Stimulated activated CD8-positive, alpha-beta memory T cell treated with anti-CD3 and anti-CD28 coated beads, Interleukin-12 subunit alpha, Interleukin-12 subunit beta, amount 100 ng/mL, for 4 hours (primary cell): ENCODE data around the gene RRP12.

Experiments
- DNase-seq: peaks from one replicate; pipeline ENCODE4 v3.0.0-alpha.2; 2020; ENCODE audit warnings: low read depth

The RRP12 gene

DNA sequence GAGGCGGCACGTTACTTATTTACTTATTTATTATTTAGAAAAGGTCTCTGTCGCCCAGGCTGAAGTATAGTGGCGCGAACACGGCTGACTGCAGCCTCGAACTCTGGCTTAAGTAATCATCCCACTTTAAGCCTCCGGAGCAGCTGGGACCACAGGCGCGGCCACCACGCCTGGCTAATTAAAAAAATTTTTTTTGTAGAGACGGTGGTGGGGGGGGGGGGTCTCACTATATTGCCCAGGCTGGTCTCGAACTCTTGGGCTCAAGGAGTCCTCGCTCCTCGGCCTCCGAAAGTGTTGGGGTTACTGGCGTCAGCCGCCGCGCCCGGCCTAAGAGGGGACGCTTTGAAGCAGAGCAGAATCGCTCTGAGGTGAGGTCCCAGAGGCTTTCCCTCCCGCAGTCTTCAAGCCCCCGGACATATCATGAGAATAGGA, 65.9 kb downstream of the RRP12 start:
- DNase-seq = no peak

DNA sequence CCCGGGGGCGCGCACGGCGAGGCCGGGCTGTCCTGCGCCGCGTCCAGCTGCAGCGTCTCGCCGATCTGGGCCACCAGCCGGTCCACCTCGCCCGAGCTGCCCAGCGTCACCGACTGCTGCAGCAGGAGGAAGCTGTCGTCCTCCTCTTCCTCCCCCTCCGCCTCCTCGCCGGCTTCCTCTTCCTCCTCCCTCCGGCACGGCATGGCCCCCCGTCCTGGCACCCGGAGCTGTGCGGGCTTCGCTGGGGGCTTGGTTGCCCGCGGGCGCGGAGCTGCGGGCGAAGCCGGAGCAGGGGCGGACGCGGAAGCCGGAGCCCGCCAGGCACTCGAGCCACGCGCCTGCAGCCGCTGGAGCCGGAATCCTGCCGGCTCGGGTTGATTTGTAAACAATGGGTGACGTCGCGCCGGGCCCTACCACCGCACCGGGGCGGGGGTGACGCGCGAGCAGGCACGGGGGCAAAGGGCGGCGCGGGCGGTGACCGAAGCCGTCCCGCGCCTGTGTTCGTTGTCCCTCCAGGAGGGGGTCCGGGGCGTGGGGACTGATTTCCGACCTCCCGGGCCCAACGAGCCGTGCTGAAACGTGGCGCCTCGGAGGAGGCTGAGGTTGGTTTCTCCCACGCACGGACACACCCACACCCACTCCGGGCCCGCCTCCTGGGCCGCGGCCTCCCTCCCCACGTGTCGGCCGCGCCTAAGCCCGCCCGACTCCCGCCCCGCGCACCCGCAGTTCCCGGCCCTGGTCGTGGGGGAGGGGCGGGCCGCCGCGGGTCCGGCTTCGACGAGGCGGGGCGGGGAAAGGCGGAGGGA, 66.6 kb downstream of the RRP12 start, which contains the start of gene FRAT2:
TSS of gene FRAT2 (minus strand) at position 360 of the 806 bp plus-strand sequence. CDS start at position 203, 157 bp downstream.
- DNase-seq = peak; percentile 76

DNA sequence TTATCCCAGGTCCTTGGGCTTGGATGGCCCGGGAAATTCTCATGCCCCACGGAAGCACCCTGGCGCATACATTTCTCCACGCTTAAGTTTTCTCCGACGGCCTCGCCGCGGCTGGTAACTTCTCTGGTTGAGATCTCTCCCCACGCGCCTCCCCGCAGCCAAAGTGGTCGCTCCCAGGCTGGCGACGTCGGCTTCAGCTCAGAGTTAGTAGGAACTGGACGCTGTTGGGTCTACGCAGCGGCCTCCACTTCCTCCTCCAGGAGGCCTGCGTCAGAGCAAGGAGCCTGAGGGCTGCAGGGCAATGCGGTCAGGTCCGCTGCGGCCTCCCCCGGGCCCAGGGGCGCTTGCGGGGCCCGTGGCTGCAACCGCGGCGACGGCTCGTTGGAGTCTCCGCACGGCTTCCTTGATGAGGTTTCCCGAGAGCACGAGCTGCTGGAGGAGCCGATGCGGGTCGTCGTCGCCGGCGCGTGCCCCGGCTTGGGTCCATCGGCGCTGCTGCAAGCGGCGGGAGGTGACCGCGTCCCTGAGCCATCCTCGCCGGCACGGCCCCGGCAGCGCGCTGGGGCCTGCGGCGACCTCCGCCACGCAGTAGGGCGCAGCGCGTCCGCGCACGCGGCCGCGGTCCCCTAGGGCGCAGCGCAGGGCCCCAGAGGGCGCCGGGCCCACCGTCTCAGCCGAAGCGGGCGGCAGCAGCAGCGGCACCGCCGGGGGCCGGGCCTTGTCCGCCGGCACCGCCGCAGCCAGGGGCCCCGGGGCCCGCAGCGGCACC, 67.4 kb downstream of the RRP12 start:
- DNase-seq = peak; percentile 15

DNA sequence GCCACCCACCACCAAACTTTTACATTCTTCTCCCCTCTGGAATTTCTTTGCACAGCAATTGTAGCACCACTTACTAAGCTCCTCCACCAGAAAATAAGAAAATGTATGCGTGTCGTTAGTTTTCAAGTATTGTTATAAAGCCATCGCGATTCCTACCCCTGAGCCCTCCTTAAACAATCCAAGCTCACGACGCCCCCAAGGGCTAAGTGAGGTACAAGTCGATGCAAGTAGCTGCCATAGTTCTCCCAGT, 67.9 kb downstream of the RRP12 start:
- no peak for DNase-seq

DNA sequence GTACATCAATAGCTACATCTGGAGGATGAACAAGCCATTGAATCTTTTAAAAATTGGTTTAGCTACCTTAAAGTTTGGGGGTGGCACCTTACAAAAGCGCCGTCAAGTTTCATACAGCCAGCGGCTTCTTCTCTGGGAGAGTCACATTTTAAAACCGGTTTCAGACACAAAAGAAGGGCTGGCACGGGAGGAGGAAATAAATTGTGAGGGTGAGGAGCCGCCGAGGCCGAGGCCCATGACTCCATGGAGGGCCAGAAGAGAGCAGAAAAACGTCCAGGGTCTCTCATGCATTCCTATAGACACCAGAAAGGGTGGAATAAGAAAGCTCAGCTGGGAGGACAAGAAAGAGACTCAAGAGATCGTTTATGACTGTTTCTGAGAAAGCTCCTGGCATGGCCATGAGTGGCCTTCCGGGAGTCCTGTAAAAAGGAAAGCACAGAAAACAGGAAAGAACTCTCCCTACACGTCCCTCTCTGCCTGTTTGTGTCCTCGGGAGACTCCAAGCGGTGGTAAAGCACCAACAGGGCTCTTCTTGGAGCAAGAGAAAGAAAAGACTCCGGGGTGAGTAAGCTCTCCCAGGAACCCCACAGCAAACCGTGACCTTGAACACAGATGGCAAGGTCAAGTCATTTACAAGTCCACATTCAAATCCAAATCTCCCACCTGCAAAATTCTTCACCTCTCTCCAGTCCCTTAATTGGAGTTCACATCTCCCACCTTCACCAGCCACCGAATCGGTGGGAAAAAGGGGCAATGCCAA, 68.4 kb downstream of the RRP12 start:
- DNase-seq = no peak

DNA sequence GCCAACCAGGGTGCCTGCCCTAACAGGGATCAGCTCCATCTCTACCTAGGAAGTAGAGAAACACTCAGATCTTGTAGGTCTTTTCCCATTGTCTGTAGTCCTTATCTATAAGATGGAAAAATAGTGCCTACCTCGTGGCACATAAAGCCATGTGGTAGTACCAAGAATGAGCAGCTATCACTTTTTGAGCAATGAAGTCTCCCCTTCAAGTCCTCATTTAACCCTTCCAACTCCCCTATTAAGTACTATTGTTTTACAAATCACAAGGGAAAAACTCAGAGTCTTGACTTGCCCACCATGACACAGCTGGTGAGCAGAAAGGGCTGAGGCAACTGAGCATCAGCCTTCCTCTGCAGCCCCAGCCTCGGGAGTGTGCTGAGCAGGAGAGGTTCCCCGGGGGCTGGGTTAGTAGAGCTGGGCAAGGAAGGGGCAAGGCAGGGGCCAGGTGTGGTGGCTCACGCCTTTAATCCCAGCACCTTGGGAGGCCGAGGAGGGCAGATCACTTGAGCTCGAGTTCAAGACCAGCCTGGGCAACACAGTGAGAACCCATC, 69.9 kb downstream of the RRP12 start:
- DNase-seq = no peak

DNA sequence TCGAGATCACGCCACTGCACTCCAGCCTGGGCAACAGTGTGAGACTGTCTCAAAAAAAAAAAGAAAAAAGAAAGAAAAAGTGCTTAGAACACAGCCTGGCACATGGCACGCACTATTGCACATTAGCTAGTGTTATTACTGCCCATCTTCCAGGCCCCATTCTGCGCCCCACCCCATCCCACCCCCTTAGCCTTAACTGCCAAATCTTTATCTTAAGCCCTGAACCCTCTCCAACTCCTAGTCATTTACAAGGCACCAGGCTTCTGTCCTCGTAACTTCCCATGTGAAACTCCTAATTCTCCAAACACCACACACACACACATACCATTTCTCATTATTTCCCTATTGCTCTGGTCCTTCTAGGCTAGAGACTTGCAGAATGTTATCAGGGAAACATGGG, 71.4 kb downstream of the RRP12 start:
- no peak for DNase-seq

DNA sequence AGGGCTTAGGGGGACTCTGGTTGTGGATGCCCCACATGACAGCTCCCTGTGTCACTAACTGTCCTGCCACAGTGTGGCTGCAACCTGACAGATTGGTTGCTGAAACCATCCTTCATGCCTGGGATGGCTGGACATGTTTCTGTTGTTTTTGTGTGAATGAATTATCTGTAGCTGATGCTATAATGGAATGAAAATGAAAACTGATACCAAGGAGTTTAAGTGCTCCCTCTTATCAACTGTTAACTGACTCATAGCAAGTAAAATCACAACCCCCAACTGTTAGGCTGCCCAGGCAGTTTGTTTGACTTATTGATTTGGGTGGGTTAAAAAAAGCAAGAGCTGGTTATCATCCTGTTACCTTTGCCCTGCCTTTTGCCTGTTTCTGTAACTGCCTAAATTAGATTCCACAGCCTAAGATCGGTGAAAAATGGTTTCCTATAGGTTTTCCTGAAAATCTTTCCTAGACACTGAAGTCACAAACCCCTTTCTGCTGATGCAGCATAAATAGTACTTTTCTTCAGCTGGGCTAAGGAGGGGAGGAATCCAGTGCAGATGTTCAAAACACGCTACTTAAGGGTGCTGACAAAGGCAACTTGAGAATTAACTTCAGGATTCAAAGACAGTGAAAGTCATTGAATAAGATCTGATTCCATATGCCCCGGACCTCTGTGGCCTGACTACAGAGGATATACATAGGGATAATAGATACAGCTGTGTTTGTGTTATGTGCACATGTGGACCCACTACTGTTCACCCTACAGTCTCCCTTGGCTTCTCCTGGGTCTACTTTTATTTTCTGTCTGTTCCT, 72.3 kb downstream of the RRP12 start:
- DNase-seq = no peak

DNA sequence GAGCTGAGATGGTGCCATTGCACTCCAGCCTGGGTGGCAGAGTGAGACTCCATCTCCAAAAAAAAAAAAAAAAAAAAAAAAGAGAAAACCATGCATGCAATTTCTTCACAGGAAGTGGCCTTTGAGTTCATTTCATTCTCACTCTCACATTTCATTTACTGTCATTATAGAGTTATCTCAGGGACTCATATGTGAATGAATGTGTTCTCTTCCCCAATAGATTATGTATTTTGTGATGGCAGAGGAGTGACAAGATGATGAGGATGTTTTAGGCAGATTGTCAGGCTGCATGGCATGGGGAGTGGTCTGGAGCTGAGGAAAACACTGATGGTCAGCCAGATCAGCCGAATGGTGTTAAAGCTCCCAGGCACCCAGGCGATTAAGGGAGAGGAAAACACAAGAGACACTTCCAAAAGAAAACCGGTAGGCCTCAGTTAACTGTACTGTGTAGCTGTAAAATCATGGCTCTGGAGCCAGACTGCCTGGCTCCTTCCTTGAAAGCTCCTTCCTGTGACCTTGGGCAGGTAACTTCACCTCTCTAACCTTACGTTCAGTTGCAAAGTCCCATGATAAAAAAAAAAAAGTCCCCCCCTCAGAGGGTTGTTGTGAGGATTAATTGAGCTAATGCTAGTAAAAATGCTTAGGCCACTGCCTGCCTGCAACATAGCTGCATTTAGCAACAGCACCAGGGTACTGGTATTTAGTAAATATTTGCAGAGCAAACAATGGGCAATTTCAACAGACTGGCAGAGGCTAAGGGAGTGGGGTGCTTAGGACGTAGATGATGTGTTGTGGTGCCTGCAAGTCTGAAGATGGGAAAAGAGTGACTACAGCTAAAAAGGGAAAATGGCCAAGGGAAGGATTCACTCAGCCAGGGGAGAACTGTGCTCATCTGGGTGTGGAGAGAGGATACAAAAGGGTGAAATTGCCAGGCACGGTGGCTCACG, 73.5 kb downstream of the RRP12 start:
- DNase-seq = no peak

DNA sequence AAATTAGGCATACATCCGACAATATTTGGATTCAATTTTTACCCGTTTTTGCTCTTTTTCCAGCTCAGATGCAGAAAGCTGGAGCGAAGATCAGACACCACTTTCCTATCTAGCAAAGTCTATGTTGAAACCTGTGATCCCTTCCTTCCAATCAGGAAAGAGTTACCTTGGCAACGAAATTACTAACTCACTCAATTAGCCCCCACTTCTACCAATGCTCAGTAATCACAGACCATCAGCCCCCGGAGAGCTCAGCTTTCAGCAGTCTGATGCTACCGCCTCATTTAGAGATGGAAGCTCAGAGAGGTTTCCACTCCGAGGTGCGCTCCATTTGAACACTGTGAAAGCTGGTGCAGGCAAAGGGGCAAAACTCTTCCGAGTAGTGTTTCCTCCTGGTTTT, 75.4 kb downstream of the RRP12 start:
- no peak for DNase-seq

DNA sequence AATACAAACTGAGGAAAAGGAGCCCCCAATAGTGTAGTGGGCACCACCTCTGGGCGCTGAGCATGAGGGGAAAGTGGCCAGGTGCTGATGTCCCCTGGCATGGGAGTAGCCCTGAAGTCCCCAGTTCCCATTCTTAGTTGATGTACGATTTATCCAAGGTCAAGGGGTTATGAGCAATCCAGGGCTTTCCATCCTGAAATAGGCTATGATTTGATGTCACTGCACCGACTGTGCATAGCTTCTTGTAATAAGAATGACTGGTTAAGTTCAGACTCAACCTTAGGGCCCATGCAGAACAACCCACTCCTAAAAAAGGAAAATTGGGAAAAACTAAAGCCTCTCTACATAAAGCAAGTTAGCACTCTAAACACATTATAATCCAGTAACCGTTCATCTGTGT, 77.6 kb downstream of the RRP12 start:
- no peak for DNase-seq

DNA sequence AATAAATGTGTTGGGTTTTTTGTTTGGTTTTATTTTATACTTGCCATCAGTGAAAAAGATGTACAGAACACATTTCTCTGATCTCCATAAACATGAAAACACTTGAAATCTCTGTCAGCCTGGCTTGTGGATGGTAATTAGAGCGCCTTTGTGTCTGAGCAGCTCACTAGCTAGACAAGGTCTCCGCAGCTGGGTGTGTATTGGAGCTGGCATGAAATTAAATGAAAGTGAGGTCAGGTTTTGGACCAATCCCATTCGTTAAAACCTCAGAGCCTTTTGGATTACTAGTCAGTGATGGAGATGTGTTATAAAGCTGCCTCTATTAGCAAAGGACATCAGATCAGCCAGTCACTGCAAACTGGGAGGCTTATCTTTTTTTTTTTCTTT, 79.3 kb downstream of the RRP12 start:
- no peak for DNase-seq

DNA sequence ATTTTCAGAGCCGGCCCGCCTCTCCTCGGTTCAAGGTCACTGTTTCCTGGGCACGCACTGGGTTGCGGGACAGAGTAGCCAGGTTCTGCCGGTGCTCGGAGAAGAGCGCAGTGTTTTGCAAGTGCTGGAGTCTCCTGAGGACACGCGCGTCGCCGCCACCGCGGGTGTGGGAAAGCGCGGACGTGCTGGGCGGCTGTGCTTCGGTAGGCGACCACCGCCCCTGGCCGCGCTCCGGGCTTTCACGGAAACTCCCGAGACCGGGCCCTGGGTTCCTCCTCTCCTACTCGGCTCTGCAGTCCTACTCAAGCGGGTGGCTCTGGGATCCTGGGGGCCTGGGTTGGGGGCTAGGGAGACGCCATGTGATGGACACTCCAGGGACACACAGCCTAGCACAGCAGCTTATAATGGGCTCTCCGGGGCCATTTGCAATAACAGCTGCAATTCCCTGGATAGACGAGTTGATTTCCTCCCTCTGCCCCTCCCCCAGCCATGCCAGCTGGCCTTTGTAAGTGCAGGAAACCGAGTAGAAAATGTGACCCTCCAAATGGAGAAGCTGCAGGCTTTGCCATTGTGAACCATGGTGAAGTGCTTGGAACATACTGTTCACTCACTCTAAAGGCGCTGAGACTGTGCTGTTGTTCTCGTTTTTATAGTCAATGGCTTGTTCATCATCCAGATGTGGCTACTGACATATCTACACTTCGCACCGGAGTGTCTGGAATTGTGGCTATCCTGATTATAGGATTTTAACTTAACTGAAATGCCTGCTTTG, 79.9 kb downstream of the RRP12 start:
- no peak for DNase-seq

DNA sequence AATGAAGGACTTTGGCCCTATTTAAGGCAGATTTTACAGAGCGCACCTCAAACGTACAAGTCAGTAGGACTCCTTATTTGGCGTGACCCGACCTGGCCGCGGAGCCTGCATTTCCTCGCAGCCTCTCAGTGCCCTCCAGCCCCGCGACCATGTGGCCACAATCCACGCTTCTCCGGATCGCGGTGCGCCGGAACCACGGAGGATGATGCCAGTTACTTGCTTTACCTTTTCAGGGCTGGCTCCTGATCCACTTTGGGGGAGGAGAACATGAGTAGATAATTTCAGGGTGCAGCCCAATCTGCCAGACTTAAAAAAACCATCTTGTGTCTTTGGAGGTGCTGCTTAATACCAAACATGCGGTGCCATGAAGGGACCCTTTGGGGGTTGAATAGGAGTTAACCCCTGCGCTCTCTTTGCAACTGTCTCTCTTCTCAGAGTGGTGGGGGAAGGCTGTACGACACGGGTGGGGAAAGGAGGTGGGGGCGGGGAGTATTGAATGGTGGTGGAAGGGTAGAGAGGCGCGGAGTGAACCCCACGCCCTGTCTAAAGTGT, 80.6 kb downstream of the RRP12 start:
- DNase-seq = no peak

DNA sequence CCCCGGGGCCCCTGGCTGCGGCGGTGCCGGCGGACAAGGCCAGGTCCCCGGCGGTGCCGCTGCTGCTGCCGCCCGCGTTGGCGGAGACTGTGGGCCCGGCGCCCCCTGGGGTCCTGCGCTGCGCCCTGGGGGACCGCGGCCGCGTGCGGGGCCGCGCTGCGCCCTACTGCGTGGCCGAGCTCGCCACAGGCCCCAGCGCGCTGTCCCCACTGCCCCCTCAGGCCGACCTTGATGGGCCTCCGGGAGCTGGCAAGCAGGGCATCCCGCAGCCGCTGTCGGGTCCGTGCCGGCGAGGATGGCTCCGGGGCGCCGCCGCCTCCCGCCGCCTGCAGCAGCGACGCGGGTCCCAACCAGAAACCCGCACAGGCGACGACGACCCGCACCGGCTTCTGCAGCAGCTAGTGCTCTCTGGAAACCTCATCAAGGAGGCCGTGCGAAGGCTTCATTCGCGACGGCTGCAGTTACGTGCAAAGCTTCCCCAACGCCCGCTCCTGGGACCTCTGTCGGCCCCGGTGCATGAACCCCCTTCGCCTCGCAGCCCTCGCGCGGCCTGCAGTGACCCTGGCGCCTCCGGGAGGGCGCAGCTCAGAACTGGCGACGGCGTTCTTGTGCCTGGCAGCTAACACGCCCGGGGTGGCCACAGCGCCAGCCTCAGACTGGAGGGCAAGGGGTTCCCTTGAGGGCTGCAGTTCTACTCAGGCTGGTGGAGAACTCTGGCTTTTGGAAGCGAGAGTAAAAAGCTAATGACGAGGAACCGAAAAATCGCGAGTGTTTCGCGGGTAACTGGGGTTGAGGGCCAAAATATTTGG, 81.3 kb downstream of the RRP12 start:
- peak; percentile 44 for DNase-seq

DNA sequence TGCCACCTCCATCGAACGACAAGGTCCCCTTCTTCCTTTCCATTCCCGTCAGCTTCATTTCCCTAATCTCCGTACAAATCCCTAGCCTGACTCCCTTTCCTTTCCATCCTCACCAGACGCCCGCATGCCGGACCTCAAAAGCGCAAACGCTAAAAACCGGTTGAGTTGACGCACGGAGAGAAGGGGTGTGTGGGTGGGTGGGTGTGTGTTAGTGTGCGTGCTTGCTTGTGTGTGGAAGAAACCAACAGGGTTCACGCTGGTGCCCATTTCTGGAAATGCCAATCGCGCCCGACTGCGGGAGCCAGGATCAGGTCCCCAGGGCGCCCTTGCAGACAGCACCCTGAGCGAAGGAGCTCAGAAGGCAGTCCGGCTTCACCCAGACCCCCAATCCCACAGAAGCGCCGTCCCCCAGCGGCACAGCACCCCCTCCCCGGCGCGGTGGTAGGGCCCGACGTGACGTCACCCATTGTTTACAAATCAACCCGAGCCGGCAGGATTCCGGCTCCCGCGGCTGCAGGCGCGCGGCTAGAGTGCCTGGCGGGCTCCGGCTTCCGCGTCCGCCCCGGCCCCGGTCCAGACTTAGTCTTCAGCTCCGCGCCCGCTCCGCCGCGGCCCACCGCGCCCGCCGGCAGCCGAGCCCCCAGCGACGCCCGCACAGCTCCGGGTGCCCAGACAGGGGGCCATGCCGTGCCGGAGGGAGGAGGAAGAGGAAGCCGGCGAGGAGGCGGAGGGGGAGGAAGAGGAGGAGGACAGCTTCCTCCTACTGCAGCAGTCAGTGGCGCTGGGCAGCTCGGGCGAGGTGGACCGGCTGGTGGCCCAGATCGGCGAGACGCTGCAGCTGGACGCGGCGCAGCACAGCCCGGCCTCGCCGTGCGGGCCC, 82.1 kb downstream of the RRP12 start, which contains the start of gene FRAT1:
TSS of gene FRAT1 (plus strand) at position 500 of the 880 bp plus-strand sequence. CDS start at position 683, 183 bp downstream.
- DNase-seq = peak; percentile 82

DNA sequence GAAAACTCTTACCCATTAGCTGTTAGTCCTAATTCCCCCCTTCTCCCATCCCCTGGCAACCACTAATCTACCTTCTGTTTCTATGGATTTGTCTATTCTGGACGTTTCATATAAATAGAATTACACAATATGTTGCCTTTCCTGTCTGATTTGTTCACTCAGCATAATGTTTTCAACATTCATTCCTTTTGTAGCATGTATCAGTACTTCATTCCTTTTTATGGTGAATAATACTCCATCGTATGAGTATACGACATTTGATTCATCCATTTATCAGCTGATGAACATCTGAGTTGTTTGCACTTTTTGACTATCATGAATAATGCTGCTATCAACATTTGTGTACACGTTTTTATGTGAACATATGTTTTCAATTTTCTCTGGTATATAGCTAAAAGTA, 86.5 kb downstream of the RRP12 start:
- no peak for DNase-seq
